ENCODE results near the gene PRKG2.

- no peak for TF ChIP-seq CTCF (conservative IDR thresholded peaks at IDR 0.05; ENCODE audit: low read length)
- TF ChIP-seq EZH2phosphoT487 (IDR thresholded peaks at IDR 0.05; ENCODE audit: borderline replicate concordance, low read depth, low read length), result no peak
Observed at GRCh38 chr4:81149976-81150375, 65.0 kb downstream of the PRKG2 start.

Data from OCI-LY7 (cell line).